Activated CD8-positive, alpha-beta T cell treated with anti-CD3 and anti-CD28 coated beads for 36 hours (primary cell): ENCODE results near the gene ANO1. TPM values are rescaled to one million over a fixed set of nuclear protein-coding genes. Genes with fewer than 3 reads are reported as not detected.

Experiments used
- ATAC-seq: fragments of 200-7000 bp; cut with Tn5 transposase; one replicate; pipeline ENCODE4 v1.10.0; 2021; ENCODE audit warnings: mild to moderate bottlenecking, moderate library complexity
- CTCF ChIA-PET: fragments of 350-600 bp; sonication (Branson Sonifier 250); formaldehyde crosslinking; loops from one replicate; lab custom pipeline; 2021; ENCODE audit warnings: antibody characterized with exemption; lab: Charles Lee
- POLR2A ChIA-PET: fragments of 350-600 bp; sonication (Branson Sonifier 250); formaldehyde crosslinking; loops from one replicate; lab custom pipeline; 2021; ENCODE audit warnings: antibody characterized with exemption; lab: Charles Lee
- DNase-seq: peaks from one replicate; pipeline ENCODE4 v3.0.0-alpha.2; 2020
- H3K27ac Mint-ChIP-seq: one replicate; pipeline ENCODE4 v1.8.0; 2021; ENCODE audit warnings: mild to moderate bottlenecking, mixed read lengths
- H3K27me3 Mint-ChIP-seq: one replicate; pipeline ENCODE4 v1.8.0; 2021; ENCODE audit warnings: mixed read lengths
- H3K36me3 Mint-ChIP-seq: one replicate; pipeline ENCODE4 v1.8.0; 2021; ENCODE audit warnings: low read depth, mixed read lengths
- H3K4me1 Mint-ChIP-seq: one replicate; pipeline ENCODE4 v1.8.0; 2021; ENCODE audit warnings: low read depth, mixed read lengths
- H3K4me3 Mint-ChIP-seq: one replicate; pipeline ENCODE4 v1.8.0; 2021; ENCODE audit warnings: mild to moderate bottlenecking, moderate library complexity, mixed read lengths
- H3K9me3 Mint-ChIP-seq: one replicate; pipeline ENCODE4 v1.8.0; 2021; ENCODE audit warnings: mixed read lengths
- intact Hi-C: fragments of 100-400 bp; cut with micrococcal nuclease; formaldehyde crosslinking; loops from one replicate; pipeline ENCODE4 v1.10.0; 2022
- total RNA-seq, 2 experiments: library from RNA; stranded (reverse); gene quantifications; one replicate each; pipeline ENCODE4 v1.2.3, GENCODE V29; 2021
- TF ChIP-seq, protein P1 (sequence below): fragments of 200-600 bp; IDR thresholded peaks from one replicate; pipeline ENCODE4 v1.8.0; 2022; ENCODE audit warnings: antibody characterized with exemption, mild to moderate bottlenecking

Gene ANO1
- total RNA-seq, 2 experiments from 2014 or later: not detected

DNA sequence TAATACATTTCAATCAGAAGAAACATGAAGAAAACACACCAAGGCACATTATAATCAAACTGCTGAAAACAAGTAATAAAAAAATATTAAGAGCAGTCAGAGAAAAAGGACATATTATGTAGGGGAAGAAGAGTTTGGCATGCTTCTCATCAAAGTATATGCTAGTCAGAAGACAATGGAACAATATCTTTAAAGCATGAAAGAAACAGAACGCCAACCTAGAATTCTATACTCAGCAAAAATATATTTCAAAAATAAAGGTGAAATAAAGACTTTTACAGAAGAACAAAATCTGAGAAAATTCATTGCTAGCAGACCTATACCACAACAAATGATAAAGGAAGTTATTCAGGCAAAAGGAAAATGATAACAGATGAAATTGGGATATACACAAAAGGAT lies 34.6 kb upstream of the ANO1 start:
- peaks cover 17% of the 10 kb centered on the region for H3K27me3 Mint-ChIP-seq
- CTCF ChIA-PET: no interaction called here
- H3K9me3 Mint-ChIP-seq: peaks cover 20% of the 10 kb centered on the region
- intact Hi-C loops: no loop called here
- TF ChIP-seq, protein P1, sequence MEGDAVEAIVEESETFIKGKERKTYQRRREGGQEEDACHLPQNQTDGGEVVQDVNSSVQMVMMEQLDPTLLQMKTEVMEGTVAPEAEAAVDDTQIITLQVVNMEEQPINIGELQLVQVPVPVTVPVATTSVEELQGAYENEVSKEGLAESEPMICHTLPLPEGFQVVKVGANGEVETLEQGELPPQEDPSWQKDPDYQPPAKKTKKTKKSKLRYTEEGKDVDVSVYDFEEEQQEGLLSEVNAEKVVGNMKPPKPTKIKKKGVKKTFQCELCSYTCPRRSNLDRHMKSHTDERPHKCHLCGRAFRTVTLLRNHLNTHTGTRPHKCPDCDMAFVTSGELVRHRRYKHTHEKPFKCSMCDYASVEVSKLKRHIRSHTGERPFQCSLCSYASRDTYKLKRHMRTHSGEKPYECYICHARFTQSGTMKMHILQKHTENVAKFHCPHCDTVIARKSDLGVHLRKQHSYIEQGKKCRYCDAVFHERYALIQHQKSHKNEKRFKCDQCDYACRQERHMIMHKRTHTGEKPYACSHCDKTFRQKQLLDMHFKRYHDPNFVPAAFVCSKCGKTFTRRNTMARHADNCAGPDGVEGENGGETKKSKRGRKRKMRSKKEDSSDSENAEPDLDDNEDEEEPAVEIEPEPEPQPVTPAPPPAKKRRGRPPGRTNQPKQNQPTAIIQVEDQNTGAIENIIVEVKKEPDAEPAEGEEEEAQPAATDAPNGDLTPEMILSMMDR: no peak
- ATAC-seq (no peak), DNase-seq (no peak)
- no peak overlapping the region for H3K4me3 Mint-ChIP-seq
- no peaks in the 10 kb centered on the region for H3K4me1 Mint-ChIP-seq
- H3K27ac Mint-ChIP-seq: no peak overlapping the region
- peaks cover 2% of the 10 kb centered on the region for H3K36me3 Mint-ChIP-seq
- POLR2A ChIA-PET: no interaction called here

DNA sequence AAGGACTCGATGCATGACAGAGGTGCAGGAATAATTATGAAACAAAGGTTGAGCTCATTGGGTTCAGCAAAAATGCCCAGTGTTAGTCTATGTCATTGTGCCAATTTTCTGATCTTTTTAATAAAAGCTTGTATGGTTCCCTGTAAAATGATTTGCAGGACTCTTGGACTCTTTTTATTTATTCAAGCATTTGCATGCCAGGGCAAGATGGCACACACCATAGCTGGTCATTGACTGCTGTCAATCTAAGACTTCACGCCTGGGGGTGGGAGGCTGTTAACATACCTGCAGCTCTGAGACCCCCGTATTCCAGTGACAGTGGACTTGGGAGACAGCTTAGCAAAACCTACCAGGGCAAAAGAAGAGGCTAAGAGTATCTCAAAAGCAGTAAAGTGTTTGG lies 32.0 kb upstream of the ANO1 start:
- DNase-seq (no peak), ATAC-seq (no peak)
- Mint-ChIP-seq H3K4me1 (no peaks in the 10 kb centered on the region), H3K36me3 (peaks cover 2% of the 10 kb centered on the region), H3K9me3 (peaks cover 15% of the 10 kb centered on the region), H3K27me3 (peaks cover 29% of the 10 kb centered on the region), H3K4me3 (no peak overlapping the region), H3K27ac (no peak overlapping the region)
- TF ChIP-seq, protein P1: no peak
- intact Hi-C loops: no loop called here
- POLR2A ChIA-PET: no interaction called here
- CTCF ChIA-PET: no interaction called here

DNA sequence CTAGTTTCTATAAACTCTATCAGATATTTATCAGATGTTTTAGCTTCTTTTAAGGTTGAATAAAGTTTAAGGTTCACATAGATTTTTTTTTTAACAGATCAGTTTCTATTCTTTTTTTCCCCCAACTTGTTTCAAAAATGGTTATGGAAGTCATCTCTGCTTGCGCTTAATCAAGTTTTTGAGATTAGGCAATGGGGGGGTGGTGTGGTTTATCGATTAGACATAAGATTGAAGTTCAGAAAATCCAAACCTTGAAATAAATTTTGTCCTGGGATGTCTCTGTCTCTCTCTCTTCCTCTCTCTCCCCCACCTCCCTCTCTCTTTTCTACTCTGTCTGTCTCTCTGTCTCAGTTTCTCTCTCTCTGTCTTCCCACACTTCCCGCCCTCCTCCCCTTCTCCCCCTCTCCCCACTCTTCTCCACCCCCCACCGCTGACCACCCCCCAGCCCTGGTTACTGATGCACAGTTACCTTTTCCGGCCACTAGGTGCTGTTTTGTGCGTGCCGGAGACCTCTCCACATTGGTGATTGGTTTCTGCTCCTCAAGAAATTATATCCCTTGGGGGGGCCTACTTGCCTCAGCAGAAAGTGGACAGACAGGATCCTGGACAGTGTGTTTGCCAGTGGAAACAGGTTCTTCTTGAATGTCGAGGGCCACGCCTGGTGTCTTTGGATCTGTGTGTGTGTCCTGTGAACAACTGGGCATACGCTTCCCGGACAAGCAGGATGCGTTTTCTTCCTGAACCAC lies 29.7 kb upstream of the ANO1 start:
- Mint-ChIP-seq H3K27me3 (peaks cover 28% of the 10 kb centered on the region), H3K9me3 (no peaks in the 10 kb centered on the region), H3K4me1 (no peaks in the 10 kb centered on the region), H3K36me3 (no peaks in the 10 kb centered on the region), H3K4me3 (no peak overlapping the region), H3K27ac (no peak overlapping the region)
- no peak for DNase-seq
- intact Hi-C loops: no loop called here
- POLR2A ChIA-PET: no interaction called here
- ATAC-seq: no peak
- TF ChIP-seq, protein P1: no peak
- CTCF ChIA-PET: no interaction called here

DNA sequence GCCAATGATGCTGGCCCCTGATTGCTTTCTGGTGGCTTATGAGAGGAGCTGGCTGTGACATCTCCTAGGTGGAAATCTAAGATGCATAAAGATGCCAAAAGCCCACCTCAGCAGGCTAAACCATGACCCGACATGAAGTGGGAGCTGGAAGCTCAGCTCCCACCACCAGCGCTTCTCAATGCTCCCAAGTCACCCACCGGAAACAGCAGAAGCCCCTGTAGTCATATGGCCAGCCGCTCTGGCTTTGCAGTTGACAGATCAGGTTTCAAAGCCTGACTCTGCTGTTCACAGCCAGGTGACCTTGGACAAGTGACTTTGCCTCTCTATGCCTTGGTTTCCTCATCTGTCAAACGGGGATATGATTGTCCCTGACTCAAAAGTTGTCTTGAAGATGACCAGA lies 29.1 kb upstream of the ANO1 start:
- TF ChIP-seq, protein P1: no peak
- ATAC-seq (no peak), DNase-seq (no peak)
- H3K36me3 Mint-ChIP-seq: no peaks in the 10 kb centered on the region
- H3K9me3 Mint-ChIP-seq: no peaks in the 10 kb centered on the region
- no peak overlapping the region for H3K4me3 Mint-ChIP-seq
- POLR2A ChIA-PET: interaction anchor here (1.3 kb wide), 1 partner anchor 22 kb away, joined by 3 read pairs; no protein-coding TSS in a partner anchor
- no peak overlapping the region for H3K27ac Mint-ChIP-seq
- H3K27me3 Mint-ChIP-seq: peaks cover 28% of the 10 kb centered on the region
- intact Hi-C loops: no loop called here
- CTCF ChIA-PET: no interaction called here
- H3K4me1 Mint-ChIP-seq: no peaks in the 10 kb centered on the region

DNA sequence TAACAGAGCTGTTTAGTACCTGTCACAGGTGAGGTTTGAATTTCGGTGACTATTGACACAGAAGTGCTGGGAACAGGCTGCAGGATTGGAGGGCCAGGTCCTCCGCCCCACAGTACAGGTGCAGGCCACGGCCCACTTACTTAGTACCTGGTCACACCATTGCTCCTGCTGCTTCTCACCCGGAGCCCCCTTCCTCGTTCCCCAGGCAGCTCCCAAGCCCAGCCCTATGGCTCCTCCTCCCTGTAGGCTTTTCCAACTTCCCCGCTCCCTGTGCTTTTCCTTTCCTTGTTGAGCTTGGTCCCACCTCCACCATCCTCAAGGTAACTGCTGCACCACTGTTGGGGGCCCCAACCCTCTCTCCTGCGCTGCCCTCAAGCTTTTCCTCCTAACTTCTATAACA lies 27.9 kb upstream of the ANO1 start:
- Mint-ChIP-seq H3K36me3 (no peaks in the 10 kb centered on the region), H3K9me3 (no peaks in the 10 kb centered on the region), H3K27ac (no peak overlapping the region), H3K4me3 (no peak overlapping the region), H3K27me3 (peaks cover 28% of the 10 kb centered on the region), H3K4me1 (no peaks in the 10 kb centered on the region)
- intact Hi-C loops: no loop called here
- DNase-seq: no peak
- ATAC-seq: no peak
- TF ChIP-seq, protein P1: no peak
- ChIA-PET CTCF (no interaction called here), POLR2A (interaction anchor here (0.6 to 1.3 kb wide), 2 partner anchors 23 to 1969 kb away, joined by 3 read pairs; no protein-coding TSS in a partner anchor)
